Measurements from ENCODE around the gene SARDH.

SARDH gene

GRCh38 chr9:133733796-133734533 lies 4.2 kb downstream of the SARDH start:
- Histone ChIP-seq H2AFZ (ENCODE audit: insufficient read depth, low read length, poor library complexity) (no peak overlapping the region), H3K14ac (ENCODE audit: low read length) (no peak overlapping the region), H3K4me2 (ENCODE audit: low read length) (no peak overlapping the region), H3K9me3 (ENCODE audit: insufficient read depth, low read depth, low read length) (no peaks in the 10 kb centered on the region), H3K4me3 (ENCODE audit: low read depth, low read length) (no peak overlapping the region), H3K79me2 (ENCODE audit: control insufficient read depth, insufficient read depth, low read length, poor library complexity) (no peaks in the 10 kb centered on the region), H4K91ac (ENCODE audit: low read depth, low read length) (no peak overlapping the region), H2BK5ac (ENCODE audit: low read depth, low read length, poor library complexity) (no peak overlapping the region), H2BK12ac (ENCODE audit: low read length) (no peak overlapping the region), H2BK120ac (ENCODE audit: insufficient read depth, low read length, poor library complexity) (no peak overlapping the region), H3K27me3 (ENCODE audit: insufficient read depth, low read length) (no peaks in the 10 kb centered on the region), H3K27ac (ENCODE audit: low read depth, low read length) (no peak overlapping the region), H4K8ac (ENCODE audit: low read depth, low read length) (no peak overlapping the region), H4K12ac (ENCODE audit: low read depth, low read length) (no peak overlapping the region), H3K36me3 (ENCODE audit: control insufficient read depth in 1 of 2, insufficient read depth in 2 of 2, low read length in 2 of 2) (no peaks in the 10 kb centered on the region), H2AK5ac (ENCODE audit: low read length) (no peak overlapping the region), H3K18ac (ENCODE audit: low read length) (no peak overlapping the region), H3K79me1 (ENCODE audit: low read length) (no peaks in the 10 kb centered on the region), H3K4ac (ENCODE audit: low read depth, low read length) (no peak overlapping the region), H3K23ac (ENCODE audit: low read length) (no peak overlapping the region), H3K4me1 (ENCODE audit: control insufficient read depth in 1 of 2, insufficient read depth in 2 of 2, low read length in 2 of 2) (peaks cover 2 to 9% of the 10 kb centered on the region in 2 experiments), H3K9ac (ENCODE audit: low read length) (no peak overlapping the region)
- DNase-seq: no peak
- no CpG with 5 or more reads among the region's 21 CpGs for WGBS (ENCODE audit: extremely low coverage, insufficient coverage, insufficient read length)

GRCh38 chr9:133733421-133733795 lies 4.7 kb downstream of the SARDH start:
- Histone ChIP-seq H2BK120ac (ENCODE audit: insufficient read depth, low read length, poor library complexity) (no peak overlapping the region), H3K4ac (ENCODE audit: low read depth, low read length) (no peak overlapping the region), H3K9me3 (ENCODE audit: insufficient read depth, low read depth, low read length) (no peaks in the 10 kb centered on the region), H3K27ac (ENCODE audit: low read depth, low read length) (no peak overlapping the region), H3K18ac (ENCODE audit: low read length) (no peak overlapping the region), H3K4me3 (ENCODE audit: low read depth, low read length) (no peak overlapping the region), H3K36me3 (ENCODE audit: control insufficient read depth in 1 of 2, insufficient read depth in 2 of 2, low read length in 2 of 2) (no peaks in the 10 kb centered on the region), H3K4me1 (ENCODE audit: control insufficient read depth in 1 of 2, insufficient read depth in 2 of 2, low read length in 2 of 2) (peaks cover 2 to 6% of the 10 kb centered on the region in 2 experiments), H4K8ac (ENCODE audit: low read depth, low read length) (no peak overlapping the region), H3K79me2 (ENCODE audit: control insufficient read depth, insufficient read depth, low read length, poor library complexity) (no peaks in the 10 kb centered on the region), H2BK5ac (ENCODE audit: low read depth, low read length, poor library complexity) (no peak overlapping the region), H3K23ac (ENCODE audit: low read length) (no peak overlapping the region), H2BK12ac (ENCODE audit: low read length) (no peak overlapping the region), H3K9ac (ENCODE audit: low read length) (no peak overlapping the region), H3K27me3 (ENCODE audit: insufficient read depth, low read length) (no peaks in the 10 kb centered on the region), H4K91ac (ENCODE audit: low read depth, low read length) (no peak overlapping the region), H3K79me1 (ENCODE audit: low read length) (no peaks in the 10 kb centered on the region), H3K4me2 (ENCODE audit: low read length) (no peak overlapping the region), H4K12ac (ENCODE audit: low read depth, low read length) (no peak overlapping the region), H3K14ac (ENCODE audit: low read length) (no peak overlapping the region), H2AK5ac (ENCODE audit: low read length) (no peak overlapping the region), H2AFZ (ENCODE audit: insufficient read depth, low read length, poor library complexity) (no peak overlapping the region)
- WGBS (ENCODE audit: extremely low coverage, insufficient coverage, insufficient read length): no CpG with 5 or more reads among the region's 4 CpGs
- no peak for DNase-seq

GRCh38 chr9:133732639-133733408 lies 5.3 kb downstream of the SARDH start:
- Histone ChIP-seq H2AK5ac (ENCODE audit: low read length) (no peak overlapping the region), H4K12ac (ENCODE audit: low read depth, low read length) (no peak overlapping the region), H4K8ac (ENCODE audit: low read depth, low read length) (no peak overlapping the region), H4K91ac (ENCODE audit: low read depth, low read length) (no peak overlapping the region), H3K4me2 (ENCODE audit: low read length) (no peak overlapping the region), H3K9ac (ENCODE audit: low read length) (no peak overlapping the region), H3K79me1 (ENCODE audit: low read length) (no peaks in the 10 kb centered on the region), H3K18ac (ENCODE audit: low read length) (no peak overlapping the region), H2AFZ (ENCODE audit: insufficient read depth, low read length, poor library complexity) (no peak overlapping the region), H3K14ac (ENCODE audit: low read length) (no peak overlapping the region), H3K79me2 (ENCODE audit: control insufficient read depth, insufficient read depth, low read length, poor library complexity) (no peaks in the 10 kb centered on the region), H2BK120ac (ENCODE audit: insufficient read depth, low read length, poor library complexity) (no peak overlapping the region), H2BK12ac (ENCODE audit: low read length) (no peak overlapping the region), H3K23ac (ENCODE audit: low read length) (no peak overlapping the region), H2BK5ac (ENCODE audit: low read depth, low read length, poor library complexity) (no peak overlapping the region), H3K27me3 (ENCODE audit: insufficient read depth, low read length) (no peaks in the 10 kb centered on the region), H3K4me1 (ENCODE audit: control insufficient read depth in 1 of 2, insufficient read depth in 2 of 2, low read length in 2 of 2) (peaks cover under 1 to 1% of the 10 kb centered on the region in 2 experiments), H3K9me3 (ENCODE audit: insufficient read depth, low read depth, low read length) (no peaks in the 10 kb centered on the region), H3K4ac (ENCODE audit: low read depth, low read length) (no peak overlapping the region), H3K4me3 (ENCODE audit: low read depth, low read length) (no peak overlapping the region), H3K27ac (ENCODE audit: low read depth, low read length) (no peak overlapping the region), H3K36me3 (ENCODE audit: control insufficient read depth in 1 of 2, insufficient read depth in 2 of 2, low read length in 2 of 2) (no peaks in the 10 kb centered on the region)
- DNase-seq: no peak
- no CpG with 5 or more reads among the region's 10 CpGs for WGBS (ENCODE audit: extremely low coverage, insufficient coverage, insufficient read length)

GRCh38 chr9:133731876-133732638 lies 6.1 kb downstream of the SARDH start:
- Histone ChIP-seq H3K4ac (ENCODE audit: low read depth, low read length) (no peak overlapping the region), H3K4me3 (ENCODE audit: low read depth, low read length) (no peak overlapping the region), H3K9me3 (ENCODE audit: insufficient read depth, low read depth, low read length) (no peaks in the 10 kb centered on the region), H3K14ac (ENCODE audit: low read length) (no peak overlapping the region), H4K91ac (ENCODE audit: low read depth, low read length) (no peak overlapping the region), H2AK5ac (ENCODE audit: low read length) (no peak overlapping the region), H2BK12ac (ENCODE audit: low read length) (no peak overlapping the region), H3K27me3 (ENCODE audit: insufficient read depth, low read length) (no peaks in the 10 kb centered on the region), H3K79me1 (ENCODE audit: low read length) (no peaks in the 10 kb centered on the region), H3K27ac (ENCODE audit: low read depth, low read length) (no peak overlapping the region), H3K4me2 (ENCODE audit: low read length) (no peak overlapping the region), H3K79me2 (ENCODE audit: control insufficient read depth, insufficient read depth, low read length, poor library complexity) (no peaks in the 10 kb centered on the region), H4K8ac (ENCODE audit: low read depth, low read length) (no peak overlapping the region), H2BK120ac (ENCODE audit: insufficient read depth, low read length, poor library complexity) (no peak overlapping the region), H3K23ac (ENCODE audit: low read length) (no peak overlapping the region), H2AFZ (ENCODE audit: insufficient read depth, low read length, poor library complexity) (no peak overlapping the region), H3K9ac (ENCODE audit: low read length) (no peak overlapping the region), H3K36me3 (ENCODE audit: control insufficient read depth in 1 of 2, insufficient read depth in 2 of 2, low read length in 2 of 2) (no peaks in the 10 kb centered on the region), H3K18ac (ENCODE audit: low read length) (no peak overlapping the region), H2BK5ac (ENCODE audit: low read depth, low read length, poor library complexity) (no peak overlapping the region), H3K4me1 (ENCODE audit: control insufficient read depth in 1 of 2, insufficient read depth in 2 of 2, low read length in 2 of 2) (no peaks in the 10 kb centered on the region), H4K12ac (ENCODE audit: low read depth, low read length) (no peak overlapping the region)
- no peak for DNase-seq
- no CpG with 5 or more reads among the region's 30 CpGs for WGBS (ENCODE audit: extremely low coverage, insufficient coverage, insufficient read length)
